Astrocyte of the spinal cord (primary cell): Measurements from ENCODE around the gene UNK.

Source experiments
- DNase-seq: peaks from one replicate; pipeline ENCODE4 v3.0.0; 2011; ENCODE audit warnings: low read depth, low spot score
- H3K4me3 ChIP-seq: 2 replicates; pipeline ENCODE4 v1.5.1; 2011; ENCODE audit warnings: low read depth, mild to moderate bottlenecking, low read length, moderate library complexity
- in situ Hi-C: cut with HindIII; loops from 2 replicates; pipeline ENCODE4 v1.10.0; 2017; ENCODE audit warnings: low sequenced_read_pairs
- TF ChIP-seq, protein P1 (sequence below): IDR thresholded peaks from 2 replicates; pipeline ENCODE4 v1.5.1; 2012; ENCODE audit warnings: low read depth, mild to moderate bottlenecking, low read length, inconsistent platforms

Gene UNK

DNA sequence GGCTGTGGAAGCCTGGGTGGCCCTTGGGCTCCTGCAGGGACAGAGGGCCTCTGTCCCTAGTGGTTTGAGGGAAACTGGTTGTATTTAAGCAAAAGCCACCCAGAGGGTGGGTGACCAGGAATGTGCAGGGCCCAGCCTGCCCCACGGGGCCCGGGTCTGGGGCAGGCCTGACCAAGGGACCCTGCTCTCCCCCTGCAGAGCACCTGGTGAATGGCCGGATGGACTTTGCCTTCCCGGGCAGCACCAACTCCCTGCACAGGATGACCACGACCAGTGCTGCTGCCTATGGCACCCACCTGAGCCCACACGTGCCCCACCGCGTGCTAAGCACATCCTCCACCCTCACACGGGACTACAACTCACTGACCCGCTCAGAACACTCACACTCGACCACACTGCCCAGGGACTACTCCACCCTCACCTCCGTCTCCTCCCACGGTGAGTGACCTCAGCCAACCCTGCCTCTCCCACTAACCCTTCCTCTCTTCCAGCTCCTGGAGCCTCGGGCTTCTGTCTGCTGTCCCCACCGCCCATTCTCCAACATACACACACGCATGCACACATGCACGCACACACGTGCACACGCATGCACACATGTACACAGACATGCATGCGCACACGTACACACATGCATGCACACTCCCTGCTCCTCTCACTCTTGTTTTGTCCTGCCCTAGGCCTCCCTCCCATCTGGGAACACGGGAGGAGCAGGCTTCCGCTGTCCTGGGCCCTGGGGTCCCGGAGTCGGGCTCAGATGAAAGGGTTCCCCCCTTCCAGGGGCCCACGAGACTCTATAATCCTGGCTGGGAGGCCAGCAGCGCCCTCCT, 30.0 kb upstream of the UNK start:
- H3K4me3 ChIP-seq: no peak overlapping the region
- in situ Hi-C loops: no loop called here
- no peak for DNase-seq
- TF ChIP-seq, protein P1, sequence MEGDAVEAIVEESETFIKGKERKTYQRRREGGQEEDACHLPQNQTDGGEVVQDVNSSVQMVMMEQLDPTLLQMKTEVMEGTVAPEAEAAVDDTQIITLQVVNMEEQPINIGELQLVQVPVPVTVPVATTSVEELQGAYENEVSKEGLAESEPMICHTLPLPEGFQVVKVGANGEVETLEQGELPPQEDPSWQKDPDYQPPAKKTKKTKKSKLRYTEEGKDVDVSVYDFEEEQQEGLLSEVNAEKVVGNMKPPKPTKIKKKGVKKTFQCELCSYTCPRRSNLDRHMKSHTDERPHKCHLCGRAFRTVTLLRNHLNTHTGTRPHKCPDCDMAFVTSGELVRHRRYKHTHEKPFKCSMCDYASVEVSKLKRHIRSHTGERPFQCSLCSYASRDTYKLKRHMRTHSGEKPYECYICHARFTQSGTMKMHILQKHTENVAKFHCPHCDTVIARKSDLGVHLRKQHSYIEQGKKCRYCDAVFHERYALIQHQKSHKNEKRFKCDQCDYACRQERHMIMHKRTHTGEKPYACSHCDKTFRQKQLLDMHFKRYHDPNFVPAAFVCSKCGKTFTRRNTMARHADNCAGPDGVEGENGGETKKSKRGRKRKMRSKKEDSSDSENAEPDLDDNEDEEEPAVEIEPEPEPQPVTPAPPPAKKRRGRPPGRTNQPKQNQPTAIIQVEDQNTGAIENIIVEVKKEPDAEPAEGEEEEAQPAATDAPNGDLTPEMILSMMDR: no peak

DNA sequence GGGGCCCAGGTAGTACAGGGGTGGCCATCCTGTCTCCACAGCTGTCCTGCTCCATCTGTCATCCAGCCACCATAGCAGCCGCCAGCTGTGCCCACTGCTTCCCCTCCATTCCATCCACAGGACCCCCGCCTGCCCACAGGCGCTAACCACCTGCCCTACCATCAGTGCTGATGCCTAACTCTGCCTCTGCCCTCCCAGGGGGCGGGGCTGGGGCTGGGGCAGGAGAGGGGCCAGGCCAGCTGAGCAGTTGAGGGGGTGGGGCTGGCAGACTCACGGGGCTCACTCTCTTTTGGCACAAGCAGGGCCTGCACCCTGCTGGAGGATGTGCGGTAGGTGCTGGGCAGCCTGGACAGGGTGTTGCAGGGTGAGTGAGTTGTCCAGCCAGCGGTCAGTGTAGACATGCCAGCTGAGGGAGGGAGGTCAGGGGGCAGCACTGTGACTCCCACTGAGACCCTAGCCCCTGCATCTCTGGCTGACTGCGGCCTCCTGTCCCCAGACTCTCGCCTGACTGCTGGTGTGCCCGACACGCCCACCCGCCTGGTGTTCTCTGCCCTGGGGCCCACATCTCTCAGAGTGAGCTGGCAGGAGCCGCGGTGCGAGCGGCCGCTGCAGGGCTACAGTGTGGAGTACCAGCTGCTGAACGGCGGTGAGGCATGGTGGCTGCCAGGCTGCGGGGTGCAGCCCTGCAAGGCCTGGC, 29.3 kb upstream of the UNK start:
- in situ Hi-C loops: no loop called here
- TF ChIP-seq, protein P1: no peak
- DNase-seq: no peak
- H3K4me3 ChIP-seq: no peak overlapping the region

DNA sequence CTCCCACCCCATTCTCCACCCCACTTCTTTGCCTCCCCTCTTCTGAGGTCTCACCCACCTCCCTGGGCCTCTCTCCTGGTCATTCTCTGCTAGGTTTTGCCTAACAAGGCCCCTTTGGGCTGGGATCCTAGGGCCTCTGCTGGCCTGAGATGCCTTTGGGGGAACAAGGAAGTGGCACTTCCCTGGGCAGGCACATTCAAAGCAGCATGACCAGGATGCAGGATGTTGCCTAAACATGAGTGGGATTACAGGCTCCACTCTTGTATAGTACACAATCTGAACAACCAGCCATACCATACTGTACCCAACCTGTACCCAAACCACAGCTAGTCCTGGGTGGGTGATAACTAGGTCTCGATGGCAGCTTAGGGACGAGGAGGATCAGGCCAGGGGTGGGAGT, 28.6 kb upstream of the UNK start:
- DNase-seq: no peak
- in situ Hi-C loops: no loop called here

DNA sequence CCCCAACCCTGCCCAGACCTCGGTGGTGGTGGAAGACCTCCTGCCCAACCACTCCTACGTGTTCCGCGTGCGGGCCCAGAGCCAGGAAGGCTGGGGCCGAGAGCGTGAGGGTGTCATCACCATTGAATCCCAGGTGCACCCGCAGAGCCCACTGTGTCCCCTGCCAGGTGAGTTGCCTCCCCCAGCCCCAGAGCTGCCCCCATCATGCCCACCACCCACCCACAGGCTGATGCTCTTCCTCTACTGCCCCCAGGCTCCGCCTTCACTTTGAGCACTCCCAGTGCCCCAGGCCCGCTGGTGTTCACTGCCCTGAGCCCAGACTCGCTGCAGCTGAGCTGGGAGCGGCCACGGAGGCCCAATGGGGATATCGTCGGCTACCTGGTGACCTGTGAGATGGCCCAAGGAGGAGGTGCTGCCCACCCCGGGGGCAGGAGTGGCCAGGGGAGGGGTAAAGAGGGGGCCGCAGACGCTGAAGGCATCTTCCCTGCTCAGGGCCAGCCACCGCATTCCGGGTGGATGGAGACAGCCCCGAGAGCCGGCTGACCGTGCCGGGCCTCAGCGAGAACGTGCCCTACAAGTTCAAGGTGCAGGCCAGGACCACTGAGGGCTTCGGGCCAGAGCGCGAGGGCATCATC, 28.0 kb upstream of the UNK start:
- in situ Hi-C loops: no loop called here
- TF ChIP-seq, protein P1: no peak
- DNase-seq: no peak
- H3K4me3 ChIP-seq: no peak overlapping the region

More for the DNA sequence above, 28.6 kb upstream of the UNK start:
- no peak overlapping the region for H3K4me3 ChIP-seq
- TF ChIP-seq, protein P1: no peak

DNA sequence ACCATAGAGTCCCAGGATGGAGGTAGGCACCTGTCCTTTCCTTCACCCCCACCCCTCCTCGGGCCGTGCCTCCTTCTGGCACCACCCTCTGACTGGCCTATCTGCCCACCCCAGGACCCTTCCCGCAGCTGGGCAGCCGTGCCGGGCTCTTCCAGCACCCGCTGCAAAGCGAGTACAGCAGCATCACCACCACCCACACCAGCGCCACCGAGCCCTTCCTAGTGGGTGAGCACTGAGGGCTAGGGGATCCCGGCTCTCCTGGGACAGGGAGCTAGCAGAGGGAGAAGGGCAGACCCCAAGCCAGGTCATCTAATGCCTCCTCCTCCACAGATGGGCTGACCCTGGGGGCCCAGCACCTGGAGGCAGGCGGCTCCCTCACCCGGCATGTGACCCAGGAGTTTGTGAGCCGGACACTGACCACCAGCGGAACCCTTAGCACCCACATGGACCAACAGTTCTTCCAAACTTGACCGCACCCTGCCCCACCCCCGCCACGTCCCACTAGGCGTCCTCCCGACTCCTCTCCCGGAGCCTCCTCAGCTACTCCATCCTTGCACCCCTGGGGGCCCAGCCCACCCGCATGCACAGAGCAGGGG, 27.4 kb upstream of the UNK start:
- no peak for DNase-seq
- TF ChIP-seq, protein P1: no peak
- no peak overlapping the region for H3K4me3 ChIP-seq
- in situ Hi-C loops: no loop called here

DNA sequence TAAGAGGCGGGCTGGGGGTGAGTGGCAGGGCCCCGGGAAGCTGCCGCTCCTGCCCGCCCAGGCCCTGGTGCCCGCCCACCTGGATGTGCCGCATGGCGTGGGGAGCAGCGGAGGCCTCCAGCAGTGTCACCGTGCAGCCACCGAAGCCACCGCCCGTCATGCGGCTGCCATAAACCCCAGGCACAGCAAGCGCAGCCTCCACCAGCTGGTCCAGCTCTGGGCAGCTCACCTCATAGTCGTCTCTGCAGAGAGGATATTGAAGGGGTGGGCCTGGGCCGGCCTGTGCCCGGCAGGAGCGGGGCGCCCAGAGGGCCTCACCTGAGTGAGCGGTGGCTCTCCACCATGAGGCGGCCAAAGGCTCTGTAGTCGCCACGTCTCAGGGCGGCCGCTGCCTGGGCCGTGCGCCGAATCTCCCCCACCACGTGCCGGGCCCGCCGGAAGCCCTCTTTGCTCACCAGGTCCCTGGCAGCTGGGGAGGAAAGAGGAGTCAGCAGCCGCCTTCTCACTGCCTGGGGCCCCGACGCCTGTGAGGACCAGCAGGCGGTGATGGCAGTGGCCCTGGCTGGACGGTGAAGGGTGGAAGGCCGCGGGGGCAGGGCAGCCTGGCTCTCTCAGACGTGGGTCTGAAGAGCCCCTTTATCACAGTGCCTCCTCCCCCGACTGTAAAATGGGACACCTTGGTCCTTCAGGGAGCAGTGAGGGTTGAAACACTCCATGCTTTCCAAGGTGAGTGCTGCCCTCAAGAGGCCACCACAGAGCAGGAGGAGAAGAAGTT, 26.3 kb upstream of the UNK start:
- TF ChIP-seq, protein P1: peak; percentile 49
- in situ Hi-C loops: no loop called here
- H3K4me3 ChIP-seq: no peak overlapping the region
- DNase-seq: no peak
